NCI-H2196 treated with DMSO at 0.1 percent for 48 hours (cell line): ENCODE data around the gene STYX.

Experiments used
- DNase-seq: peaks from one replicate; lab custom pipeline; 2025; ENCODE audit not compliant: unreplicated experiment; lab: John Stamatoyannopoulos, UW

The STYX gene

GRCh38 chr14:52783206-52783605, 53.2 kb downstream of the STYX start:
- DNase-seq = no peak

GRCh38 chr14:52786887-52787286, 56.9 kb downstream of the STYX start:
- no peak for DNase-seq

GRCh38 chr14:52789118-52789517, 59.2 kb downstream of the STYX start:
- DNase-seq = no peak

DNA sequence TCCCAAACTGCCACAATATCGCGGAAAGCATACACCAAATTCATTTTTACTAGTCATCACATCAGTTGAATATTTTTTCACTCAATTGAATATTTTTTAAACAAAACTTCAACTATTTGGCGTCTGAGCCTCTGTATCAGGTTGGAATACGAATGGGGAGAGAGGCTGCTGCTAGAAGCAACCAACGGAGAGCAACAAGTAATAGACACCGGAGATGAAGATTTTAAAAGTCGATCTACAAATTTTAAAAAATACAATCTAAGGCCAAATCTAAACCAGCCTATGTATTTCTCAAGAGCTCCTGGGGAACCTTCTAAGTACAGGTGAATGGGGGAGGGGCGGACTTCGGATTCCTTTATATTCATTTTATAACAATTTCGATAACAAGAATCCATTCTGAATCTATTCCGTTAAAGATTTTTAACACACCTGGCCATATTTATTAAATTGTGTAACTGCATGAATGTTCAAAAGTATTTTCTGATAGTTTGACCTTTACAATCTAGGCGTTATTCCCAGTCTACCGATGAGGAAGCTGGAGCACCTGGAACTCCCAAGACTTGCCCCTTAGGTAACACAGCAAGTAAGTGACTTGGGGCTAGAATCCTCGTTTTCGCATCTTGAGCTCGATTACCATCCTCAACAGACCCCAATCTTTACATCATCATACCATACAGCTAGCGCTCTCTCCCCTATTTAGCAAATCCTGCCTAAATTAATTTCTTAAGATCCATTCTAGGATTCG, 60.2 kb downstream of the STYX start:
- no peak for DNase-seq

- DNase-seq = no peak
These were observed 60.8 kb downstream of the STYX start for GRCh38 chr14:52790756-52791222.

- peak; percentile 85 for DNase-seq
These were observed 61.5 kb downstream of the STYX start, which contains the start of gene GNPNAT1 for GRCh38 chr14:52791223-52792096. TSS of gene GNPNAT1 (minus strand) at chr14:52791607. CDS start at chr14:52784650, 6,957 bp downstream.

GRCh38 chr14:52792097-52792415, 62.1 kb downstream of the STYX start:
- no peak for DNase-seq

DNA sequence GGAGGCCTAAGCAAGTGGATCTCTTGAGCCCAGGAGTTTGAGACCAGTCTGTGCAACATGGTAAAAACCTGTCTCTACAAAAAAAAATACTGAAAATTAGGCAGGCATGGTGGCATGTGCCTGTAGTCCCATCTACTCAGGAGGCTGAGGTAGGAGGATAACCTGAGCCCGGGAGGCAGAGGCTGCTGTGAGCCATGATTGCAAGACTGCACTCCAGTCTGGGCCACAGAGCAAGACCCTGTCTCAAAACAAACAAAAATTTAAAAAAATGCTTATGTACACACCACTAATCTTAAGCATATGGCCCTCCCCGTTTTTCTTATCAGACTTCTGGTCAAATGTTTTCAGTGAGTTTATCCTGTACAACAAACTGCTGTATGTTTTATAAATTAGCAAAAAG, 63.1 kb downstream of the STYX start:
- DNase-seq = no peak

DNA sequence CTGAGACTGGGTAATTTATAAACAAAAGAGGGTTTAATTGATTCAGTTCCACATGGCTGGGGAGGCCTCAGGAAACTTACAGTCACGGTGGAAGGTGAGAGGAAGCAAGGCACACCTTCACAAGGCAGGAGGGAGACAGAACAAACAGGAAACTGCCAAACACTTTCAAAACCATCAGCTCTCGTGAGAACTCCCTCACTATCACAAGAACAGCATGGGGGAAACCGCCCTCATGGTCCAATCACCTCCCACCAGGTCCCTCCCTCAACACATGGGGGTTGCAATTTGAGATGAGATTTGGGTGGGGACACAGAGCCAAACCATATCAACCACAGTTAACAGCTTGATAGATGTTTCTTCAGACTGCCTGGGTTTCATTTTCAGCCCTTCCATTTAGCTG, 67.7 kb downstream of the STYX start:
- no peak for DNase-seq

GRCh38 chr14:52798826-52799225, 68.9 kb downstream of the STYX start:
- DNase-seq = no peak

DNA sequence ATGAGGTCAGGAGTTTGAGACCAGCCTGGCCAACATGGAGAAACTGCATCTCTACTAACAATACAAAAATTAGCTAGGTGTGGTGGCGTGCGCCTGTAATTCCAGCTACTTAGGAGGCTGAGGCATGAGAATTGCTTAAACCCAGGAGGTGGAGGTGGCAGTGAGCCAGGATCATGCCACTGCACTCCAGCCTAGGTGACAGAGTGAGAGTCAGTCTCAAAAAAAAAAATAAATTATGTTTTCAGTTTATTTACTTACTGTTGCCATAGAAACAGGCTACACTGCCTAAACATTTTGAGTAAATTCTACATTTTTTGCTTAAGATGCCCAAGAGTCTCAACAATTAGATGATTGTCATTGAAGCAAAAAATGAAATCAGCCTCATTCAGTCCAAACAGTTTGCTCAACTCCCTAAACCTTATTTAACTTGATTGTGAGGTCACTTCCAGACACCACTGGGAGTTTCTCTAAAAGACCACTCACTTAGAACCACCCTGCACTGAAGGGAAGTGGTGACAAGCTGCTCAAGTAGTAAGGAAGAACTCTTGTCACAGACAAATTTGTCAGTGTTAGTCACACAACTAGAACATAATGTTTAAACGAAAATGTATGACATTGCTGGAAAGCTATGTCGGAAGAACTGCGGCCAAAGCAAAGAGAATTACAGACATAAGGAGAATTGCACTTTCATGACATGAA, 71.2 kb downstream of the STYX start:
- DNase-seq = no peak

DNA sequence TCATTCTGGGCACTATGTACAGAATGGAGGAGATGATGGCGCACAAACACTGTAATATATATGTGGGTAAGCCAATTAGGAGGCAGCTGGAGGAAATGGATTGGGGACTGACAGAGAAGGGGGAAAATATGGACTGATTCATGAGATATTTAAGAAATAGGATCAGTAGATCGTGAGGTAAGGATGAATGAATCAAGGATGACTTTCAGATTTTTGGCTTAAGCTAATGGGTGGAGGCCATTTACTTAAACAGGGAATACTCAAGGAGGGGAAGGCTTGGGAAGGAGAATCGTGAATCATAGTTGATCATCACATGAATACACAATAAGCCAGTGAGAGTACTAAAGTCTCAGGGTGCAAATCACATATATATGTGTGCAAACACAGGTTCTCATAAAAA, 72.6 kb downstream of the STYX start:
- no peak for DNase-seq

- no peak for DNase-seq
These were observed 76.1 kb downstream of the STYX start for GRCh38 chr14:52806115-52806514.

- DNase-seq = no peak
These were observed 78.1 kb downstream of the STYX start for GRCh38 chr14:52808101-52808500.

GRCh38 chr14:52821805-52822250, 91.9 kb downstream of the STYX start:
- DNase-seq = no peak

GRCh38 chr14:52824462-52824861, 94.5 kb downstream of the STYX start:
- no peak for DNase-seq
